Inferior parietal cortex (tissue), 1 donor: ENCODE results near the gene SLC16A7.

Experiments used
- DNase-seq: peaks from one replicate; pipeline ENCODE4 v3.0.0-alpha.2; 2016; ENCODE audit errors: extremely low spot score

Gene SLC16A7

GRCh38 chr12:59668674-59669073 is 72.8 kb downstream of the SLC16A7 start:
- DNase-seq: no peak

- DNase-seq: no peak
Observed at GRCh38 chr12:59672273-59672672, 76.4 kb downstream of the SLC16A7 start.

DNA sequence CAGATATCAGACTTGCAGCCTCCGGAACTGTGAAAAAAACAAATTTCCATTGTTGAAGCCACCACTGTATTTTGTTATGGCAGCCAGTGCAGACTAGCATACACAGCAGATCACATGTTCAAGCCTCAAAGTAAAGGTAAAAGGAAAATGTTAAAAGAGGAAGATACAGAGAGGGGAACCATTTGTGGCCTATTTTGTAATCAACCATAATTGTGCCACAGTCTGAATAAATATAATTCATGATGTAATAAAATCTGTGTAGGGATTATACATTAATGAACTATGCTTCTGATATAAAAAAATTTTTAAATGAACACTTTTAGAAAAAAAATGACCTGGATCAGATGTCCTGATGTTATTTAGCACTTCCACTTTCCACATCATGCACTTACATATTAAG is 79.6 kb downstream of the SLC16A7 start:
- DNase-seq: no peak

GRCh38 chr12:59677857-59678256 is 82.0 kb downstream of the SLC16A7 start:
- DNase-seq: no peak

DNA sequence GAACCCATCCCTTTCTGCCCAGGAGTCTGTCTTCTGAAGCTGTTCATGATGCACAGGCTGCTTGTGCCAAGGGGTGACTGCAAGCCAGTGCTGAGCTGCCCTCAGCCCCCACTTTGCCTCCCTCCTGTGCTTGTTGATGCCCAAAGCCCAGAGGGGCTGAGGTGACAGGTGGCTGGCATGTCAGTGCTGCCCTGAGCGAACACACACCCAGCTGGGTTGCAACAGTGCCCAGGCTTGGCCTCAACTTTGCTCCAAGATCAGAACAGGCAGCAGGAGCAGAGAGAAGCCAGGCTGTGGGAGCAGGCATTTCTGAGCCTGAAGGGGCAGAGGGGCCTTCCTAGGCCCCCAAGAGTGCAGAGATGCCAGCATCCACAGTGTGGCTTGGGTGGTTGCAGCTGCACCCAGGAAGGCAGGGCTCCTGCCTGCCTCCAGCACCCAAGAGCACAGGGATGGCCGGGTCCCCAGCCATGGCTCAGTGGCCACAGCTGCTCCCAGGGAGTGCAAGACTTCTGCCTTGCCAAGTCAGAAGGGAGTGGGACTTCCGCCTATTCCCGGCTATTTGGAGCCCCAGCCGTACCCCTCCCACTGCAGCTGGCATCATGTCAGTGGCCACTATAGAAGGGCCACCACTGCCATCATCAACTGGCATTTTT is 83.1 kb downstream of the SLC16A7 start:
- no peak for DNase-seq

- no peak for DNase-seq
Observed at GRCh38 chr12:59689776-59690175, 93.9 kb downstream of the SLC16A7 start.

- DNase-seq: no peak
Observed at GRCh38 chr12:59695379-59695778, 99.5 kb downstream of the SLC16A7 start.

- no peak for DNase-seq
Observed at GRCh38 chr12:59698600-59698999, 102.8 kb downstream of the SLC16A7 start.

GRCh38 chr12:59699421-59700152 is 103.8 kb downstream of the SLC16A7 start:
- no peak for DNase-seq

DNA sequence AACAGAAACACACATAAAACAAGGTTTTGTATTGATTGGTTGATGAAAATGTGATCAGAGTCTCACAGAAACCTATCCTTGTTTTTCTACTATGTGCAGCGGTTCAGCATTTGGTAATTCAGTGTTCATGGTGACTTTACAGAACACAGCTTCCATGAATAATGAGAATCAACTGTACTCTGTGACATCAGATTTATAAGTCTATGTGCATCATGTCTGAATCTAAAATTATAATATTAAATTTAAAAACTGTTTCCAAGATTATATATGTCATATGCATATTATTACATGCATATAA is 104.3 kb downstream of the SLC16A7 start:
- DNase-seq: no peak

- no peak for DNase-seq
Observed at GRCh38 chr12:59708064-59708463, 112.2 kb downstream of the SLC16A7 start.

DNA sequence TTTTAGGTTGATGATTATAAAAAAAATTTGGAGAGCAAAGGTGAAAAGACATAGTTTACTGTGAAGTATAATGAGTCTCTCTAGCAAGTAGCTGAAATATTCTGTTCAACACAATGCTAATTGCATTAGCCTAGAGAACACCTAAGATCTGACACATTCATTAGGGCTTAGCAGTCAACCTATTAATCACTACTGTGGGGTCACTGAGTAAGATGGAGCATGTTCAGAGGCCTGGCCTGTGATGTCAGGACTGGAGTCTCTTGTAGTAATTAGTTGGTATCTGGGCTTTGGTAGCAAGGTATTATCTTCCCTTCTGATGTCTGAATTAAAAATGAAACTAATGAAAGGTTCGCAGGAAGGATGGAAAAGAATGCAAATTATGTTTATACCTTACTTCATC is 112.7 kb downstream of the SLC16A7 start:
- DNase-seq: no peak

DNA sequence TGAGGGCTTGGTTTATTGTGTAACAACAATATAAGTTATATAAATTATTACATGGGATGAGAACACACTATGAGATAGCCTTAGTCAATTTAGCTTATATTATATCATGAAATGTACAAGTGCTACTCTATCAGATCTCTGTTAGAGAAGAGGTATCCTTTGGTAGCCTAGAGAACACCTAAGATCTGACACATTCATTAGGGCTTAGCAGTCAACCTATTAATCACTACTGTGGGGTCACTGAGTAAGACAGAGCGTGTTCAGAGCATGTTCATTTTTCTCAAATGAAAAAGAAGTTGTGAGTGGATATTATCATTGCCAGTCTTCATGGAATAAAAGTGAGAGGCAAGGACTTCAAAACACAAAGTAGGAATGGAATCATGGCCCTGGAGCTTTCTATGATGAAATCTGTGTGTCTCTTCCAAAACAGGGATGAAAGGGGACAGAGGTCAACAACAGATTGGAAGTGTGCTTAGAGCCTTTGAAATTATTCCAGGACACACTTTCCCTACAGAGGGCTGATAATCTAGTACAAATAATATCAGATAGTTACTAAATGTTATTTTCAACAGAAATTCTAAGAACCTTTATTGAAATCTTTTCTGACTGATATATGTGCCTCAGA is 114.3 kb downstream of the SLC16A7 start:
- no peak for DNase-seq

DNA sequence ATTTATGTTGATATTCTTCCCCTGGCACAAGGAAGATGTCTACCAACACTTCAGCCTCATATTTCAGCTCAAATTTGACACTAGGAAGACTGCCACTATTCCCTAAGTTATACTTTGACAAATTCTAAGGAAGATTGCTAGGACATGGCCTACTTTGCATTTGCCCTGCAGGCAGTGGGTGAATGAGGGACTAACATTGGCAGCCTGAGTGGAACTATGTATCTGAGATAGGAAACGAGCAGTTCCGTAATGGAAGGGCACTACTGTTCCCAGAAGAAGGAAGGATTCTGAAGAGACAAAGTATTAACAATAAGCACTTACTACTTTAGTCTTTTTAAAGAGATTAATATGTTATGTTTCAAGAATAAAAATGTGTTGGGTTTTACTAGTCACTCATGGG is 115.1 kb downstream of the SLC16A7 start:
- DNase-seq: no peak

DNA sequence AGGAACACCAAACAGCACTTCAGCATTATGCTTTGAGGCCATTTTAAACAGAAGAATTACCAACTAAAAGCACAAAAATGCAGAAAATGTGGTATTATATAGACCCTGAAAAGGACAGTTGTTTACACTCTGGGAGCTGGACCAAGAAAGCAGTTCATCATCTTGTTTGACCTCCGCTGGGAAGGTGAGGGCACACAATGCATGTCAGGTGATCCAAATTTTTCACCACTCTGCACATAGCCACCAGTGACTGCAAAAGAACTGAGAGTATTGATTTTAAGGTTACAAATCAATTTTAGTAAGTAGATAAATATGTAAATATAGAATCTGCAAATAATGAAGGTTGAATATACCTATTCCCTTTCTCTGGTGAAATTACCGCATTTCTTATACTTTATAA is 119.6 kb downstream of the SLC16A7 start:
- no peak for DNase-seq

- no peak for DNase-seq
Observed at GRCh38 chr12:59716043-59716442, 120.2 kb downstream of the SLC16A7 start.

- DNase-seq: no peak
Observed at GRCh38 chr12:59717436-59717835, 121.6 kb downstream of the SLC16A7 start.

DNA sequence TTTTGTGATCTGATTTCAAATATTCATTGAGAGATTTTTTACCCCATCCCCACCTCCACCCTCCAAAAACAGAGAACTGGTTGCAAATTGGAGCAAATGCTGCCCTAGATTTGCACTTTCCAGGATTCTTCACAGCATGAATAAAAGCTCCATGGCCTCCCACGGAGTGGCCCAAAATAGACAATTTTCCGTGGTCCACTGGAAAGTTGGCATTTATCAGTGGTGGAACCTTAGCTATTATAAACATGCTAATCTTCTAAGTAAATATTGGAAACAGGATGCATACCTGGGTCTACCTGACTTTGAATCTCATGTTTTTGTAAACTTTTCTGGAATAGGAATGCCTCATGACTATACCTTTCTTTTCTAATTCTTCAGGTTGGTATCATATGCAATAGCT is 123.9 kb downstream of the SLC16A7 start:
- DNase-seq: no peak

DNA sequence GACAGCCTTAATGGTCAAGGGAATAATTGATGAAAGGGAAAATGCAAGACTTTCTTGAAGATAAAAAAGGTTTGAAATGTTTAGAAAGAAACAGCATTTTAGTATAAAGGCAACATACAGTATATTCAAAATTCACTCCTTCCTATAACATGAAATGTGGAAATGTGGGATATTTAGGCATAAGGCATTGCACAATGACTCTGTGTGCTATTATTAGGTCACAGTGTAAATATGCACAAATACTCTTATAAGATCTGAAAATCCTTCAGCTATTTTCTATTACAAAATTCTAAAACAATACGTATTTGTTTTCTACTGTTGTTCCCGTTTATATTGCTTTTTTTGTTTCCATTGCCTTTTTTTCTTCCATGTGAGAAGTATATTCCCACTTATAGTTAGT is 127.7 kb downstream of the SLC16A7 start:
- no peak for DNase-seq

GRCh38 chr12:59724011-59724695 is 128.3 kb downstream of the SLC16A7 start:
- no peak for DNase-seq

DNA sequence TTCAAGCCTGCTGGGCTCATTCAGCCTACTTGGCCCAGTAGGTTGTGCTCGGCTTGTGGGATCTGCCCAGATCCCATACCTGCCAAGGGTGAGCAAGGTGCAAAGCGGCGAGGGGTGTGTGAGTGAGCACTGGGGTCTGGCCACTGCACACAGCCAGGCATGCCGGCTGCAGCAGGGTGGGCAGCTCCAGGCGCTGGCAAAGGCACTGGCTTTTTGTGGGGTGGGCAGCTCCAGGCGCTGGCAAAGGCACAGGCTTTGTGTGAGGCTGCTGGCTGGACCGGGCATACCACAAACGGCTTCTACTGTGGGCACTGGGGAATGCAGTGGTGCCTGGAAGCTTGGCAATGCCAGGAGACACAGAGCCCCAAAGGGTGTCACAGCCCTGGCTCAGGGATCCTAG is 137.4 kb downstream of the SLC16A7 start:
- DNase-seq: no peak

DNA sequence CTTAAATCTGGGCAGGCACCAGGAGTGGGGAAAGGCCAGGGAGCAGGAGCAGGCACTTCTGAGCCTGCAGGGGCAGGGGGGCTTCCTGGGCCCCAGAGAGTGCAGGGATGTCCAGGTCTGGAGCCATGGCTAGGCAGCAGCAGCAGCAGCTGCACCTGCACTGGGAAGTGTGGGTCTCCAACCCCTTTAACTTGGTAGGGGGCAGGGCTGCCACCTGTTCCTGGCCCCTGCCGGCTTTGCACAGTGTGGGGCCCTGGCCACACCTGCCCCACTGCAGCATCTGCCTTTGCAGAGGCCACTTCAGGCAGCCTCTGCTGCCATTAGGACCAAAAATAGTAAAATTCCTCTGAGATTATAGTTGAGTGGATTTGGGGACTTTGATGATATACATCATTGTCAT is 138.5 kb downstream of the SLC16A7 start:
- DNase-seq: no peak

- no peak for DNase-seq
Observed at GRCh38 chr12:59735231-59735630, 139.4 kb downstream of the SLC16A7 start.
